Esophagus muscularis mucosa (tissue), 3 donors: ENCODE results near the gene DISC1.
"Not testable (repeated sequence)": the region's sequence is repeated elsewhere in the genome, so short reads cannot be mapped to it uniquely, and the experiment has no call there.

Experiments used
- CTCF ChIP-seq, 3 experiments: fragments of 200-600 bp in 2 of 3; fragments of 450-650 bp in 1 of 3; sonication (generic) in 2 of 3; IDR thresholded peaks; one replicate each; pipeline ENCODE4 v1.5.1; 2017 to 2019; ENCODE audit warnings: antibody characterized with exemption in 3 of 3, mild to moderate bottlenecking in 2 of 3, moderate library complexity in 1 of 3
- POLR2A ChIP-seq: fragments of 450-650 bp; IDR thresholded peaks from one replicate; pipeline ENCODE4 v1.6.1; 2017; ENCODE audit warnings: antibody characterized with exemption, moderate library complexity, mild to moderate bottlenecking, low read depth

GRCh38 chr1:231948102-231948501 is 321.5 kb downstream of the DISC1 start:
- TF ChIP-seq CTCF (IDR thresholded peaks at IDR 0.05); POLR2A: not testable (repeated sequence)
